GM12872 (cell line): ENCODE results near the gene COA1.

ENCODE experiments used
- CTCF ChIP-seq: IDR thresholded peaks from 3 replicates; pipeline ENCODE4 v1.5.1; 2011; ENCODE audit warnings: low read depth, mild to moderate bottlenecking, low read length, moderate library complexity; ENCODE audit not compliant: insufficient read depth

Gene COA1

GRCh38 chr7:43615558-43616145 lies 113.7 kb downstream of the COA1 start:
- no peak for TF ChIP-seq CTCF

- TF ChIP-seq CTCF, result no peak
These were observed 116.4 kb downstream of the COA1 start for GRCh38 chr7:43612599-43613589.

GRCh38 chr7:43612128-43612527 lies 117.2 kb downstream of the COA1 start:
- no peak for TF ChIP-seq CTCF

- TF ChIP-seq CTCF, result no peak
These were observed 120.2 kb downstream of the COA1 start for GRCh38 chr7:43609097-43609496.

- TF ChIP-seq CTCF, result no peak
These were observed 125.1 kb downstream of the COA1 start for GRCh38 chr7:43604251-43604650.

GRCh38 chr7:43602256-43602655 lies 127.1 kb downstream of the COA1 start:
- TF ChIP-seq CTCF, result no peak

- TF ChIP-seq CTCF, result no peak
These were observed 129.3 kb downstream of the COA1 start for GRCh38 chr7:43600056-43600455.
